ENCODE results near the gene RRAD.

DNA sequence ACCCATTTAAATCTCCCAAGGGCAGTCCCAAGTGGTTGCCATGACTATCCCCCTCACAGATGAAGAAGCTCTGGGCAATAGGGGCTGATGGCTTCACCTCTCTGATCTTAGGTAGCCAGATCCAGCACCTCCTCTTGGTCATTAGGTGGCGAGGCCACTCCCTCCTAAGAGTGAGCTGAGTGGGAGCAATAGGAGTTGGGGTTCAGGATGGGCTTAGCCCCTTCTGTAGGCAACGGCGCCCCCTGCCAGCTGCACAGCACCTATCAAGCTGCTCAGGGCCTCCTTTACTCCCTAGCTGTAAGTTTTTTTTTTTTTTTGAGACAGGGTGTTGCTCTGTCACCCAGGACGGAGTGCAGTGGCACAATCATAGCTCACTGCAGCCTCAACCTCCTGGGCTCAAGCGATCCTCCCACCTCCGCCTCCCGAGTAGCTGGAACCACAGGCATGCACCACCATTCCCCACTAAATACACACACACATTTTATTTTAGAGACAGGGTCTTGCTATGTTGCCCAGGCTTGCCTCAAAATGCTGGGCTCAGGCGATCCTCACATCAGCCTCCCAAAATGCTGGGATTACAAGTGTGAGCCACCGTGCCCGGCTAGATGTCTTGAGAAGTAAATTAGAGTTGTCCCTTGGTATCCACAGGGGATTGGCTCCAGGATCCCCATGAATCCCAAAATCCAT, 3.5 kb upstream of the RRAD start:
- TF ChIP-seq POLR2A (IDR thresholded peaks at IDR 0.05): no peak
- TF ChIP-seq, protein P1, sequence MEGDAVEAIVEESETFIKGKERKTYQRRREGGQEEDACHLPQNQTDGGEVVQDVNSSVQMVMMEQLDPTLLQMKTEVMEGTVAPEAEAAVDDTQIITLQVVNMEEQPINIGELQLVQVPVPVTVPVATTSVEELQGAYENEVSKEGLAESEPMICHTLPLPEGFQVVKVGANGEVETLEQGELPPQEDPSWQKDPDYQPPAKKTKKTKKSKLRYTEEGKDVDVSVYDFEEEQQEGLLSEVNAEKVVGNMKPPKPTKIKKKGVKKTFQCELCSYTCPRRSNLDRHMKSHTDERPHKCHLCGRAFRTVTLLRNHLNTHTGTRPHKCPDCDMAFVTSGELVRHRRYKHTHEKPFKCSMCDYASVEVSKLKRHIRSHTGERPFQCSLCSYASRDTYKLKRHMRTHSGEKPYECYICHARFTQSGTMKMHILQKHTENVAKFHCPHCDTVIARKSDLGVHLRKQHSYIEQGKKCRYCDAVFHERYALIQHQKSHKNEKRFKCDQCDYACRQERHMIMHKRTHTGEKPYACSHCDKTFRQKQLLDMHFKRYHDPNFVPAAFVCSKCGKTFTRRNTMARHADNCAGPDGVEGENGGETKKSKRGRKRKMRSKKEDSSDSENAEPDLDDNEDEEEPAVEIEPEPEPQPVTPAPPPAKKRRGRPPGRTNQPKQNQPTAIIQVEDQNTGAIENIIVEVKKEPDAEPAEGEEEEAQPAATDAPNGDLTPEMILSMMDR (IDR thresholded peaks at IDR 0.05): peak in 3 of 7 experiments; percentile 9 to 17 (median 13)

All from body of pancreas (tissue), 4 donors.